Sigmoid colon (tissue), 4 donors: ENCODE data around the gene ITGB8.

Source experiments
- CTCF ChIP-seq, 4 experiments: fragments of 450-650 bp in 3 of 4; fragments of 200-600 bp in 1 of 4; IDR thresholded peaks; one replicate each; pipeline ENCODE4 v1.5.1; 2016 to 2019; ENCODE audit warnings: antibody characterized with exemption in 4 of 4, mild to moderate bottlenecking in 3 of 4, moderate library complexity in 2 of 4
- POLR2A ChIP-seq, 2 donors: fragments of 450-650 bp; IDR thresholded peaks; one replicate each; pipeline ENCODE4 v1.6.1; 2016; ENCODE audit warnings: antibody characterized with exemption in 2 of 2, mild to moderate bottlenecking in 2 of 2, moderate library complexity in 2 of 2
- POLR2AphosphoS5 ChIP-seq, 4 donors: sonication (generic); formaldehyde crosslinking; IDR thresholded peaks; one replicate each; pipeline ENCODE4 v1.6.1; 2017; ENCODE audit warnings: antibody characterized with exemption in 4 of 4

- TF ChIP-seq CTCF (IDR thresholded peaks at IDR 0.05) (no peak), POLR2A (IDR thresholded peaks at IDR 0.05) (no peak), POLR2AphosphoS5 (IDR thresholded peaks at IDR 0.05) (no peak)
These were observed 40.1 kb upstream of the ITGB8 start for GRCh38 chr7:20290505-20291111.
